ENCODE results near the gene HGS. TPM values are rescaled to one million over a fixed set of nuclear protein-coding genes. Genes with fewer than 3 reads are reported as not detected.

The HGS gene
- total and polyA plus RNA-seq, 2 of the 13 experiments (the other 11 are each of a cell fraction or from before 2014, with no cell fraction given): 73.3 to 78.1 TPM

DNA sequence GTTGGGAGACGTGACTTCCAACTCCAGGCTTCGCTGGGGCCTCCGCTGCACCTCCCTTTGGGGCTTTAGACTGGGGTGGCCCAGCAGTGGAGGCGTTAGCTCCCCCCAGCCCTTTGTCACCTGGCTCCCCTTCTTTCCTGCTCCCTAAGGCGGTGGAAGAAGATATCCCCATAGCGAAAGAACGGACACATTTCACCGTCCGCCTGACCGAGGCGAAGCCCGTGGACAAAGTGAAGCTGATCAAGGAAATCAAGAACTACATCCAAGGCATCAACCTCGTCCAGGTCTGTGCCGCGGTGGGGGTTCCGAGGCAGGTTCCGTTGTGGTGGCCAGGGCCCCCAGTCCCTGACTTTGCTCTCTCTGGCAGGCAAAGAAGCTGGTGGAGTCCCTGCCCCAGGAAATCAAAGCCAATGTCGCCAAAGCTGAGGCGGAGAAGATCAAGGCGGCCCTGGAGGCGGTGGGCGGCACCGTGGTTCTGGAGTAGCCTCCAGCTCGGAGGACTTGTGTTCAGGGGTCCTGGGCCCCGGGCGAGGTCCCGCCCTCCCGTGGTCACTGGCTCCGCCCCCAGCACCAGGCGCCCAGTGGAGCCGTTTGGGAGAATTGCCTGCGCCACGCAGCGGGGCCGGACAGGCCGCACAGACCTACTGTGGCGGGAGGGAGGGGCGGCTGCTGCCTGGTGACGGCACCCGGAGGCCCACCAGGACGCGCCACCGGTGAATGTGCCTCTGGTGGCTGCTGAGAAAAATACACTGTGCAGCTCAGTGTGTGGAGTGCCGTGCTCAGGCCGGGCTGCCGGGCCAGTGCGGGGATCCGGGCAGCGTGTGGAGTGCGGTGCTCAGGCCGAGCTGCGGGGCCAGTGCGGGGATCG lies 23.2 kb downstream of the HGS start:
- CTCF ChIA-PET (ENCODE audit: low intra/inter-chr PET ratio, low total read pairs): no interaction called here
- no peak overlapping the region for H3K4me2 ChIP-seq (ENCODE audit: low read depth, low read length)
- intact Hi-C loops (cut with micrococcal nuclease; ENCODE audit: unreplicated experiment): no loop called here
- no peak for ATAC-seq
- BruUV-seq (replicated peaks): TSS peak; percentile 16
- H4K20me1 ChIP-seq (ENCODE audit: insufficient read depth, low read length): no peaks in the 10 kb centered on the region; the same call in 1 of the 2 replicates
- no peak overlapping the region for H3K4me3 ChIP-seq (replicated peaks in 1 of 3; ENCODE audit: insufficient read depth in 1 of 3, low read depth in 2 of 3, low read length in 3 of 3)
- POLR2A ChIA-PET: interaction anchor here (1.3 to 4.2 kb wide), 3 partner anchors 20 to 154 kb away, joined by 3 to 25 read pairs (median 17); partner anchors contain the start of genes ARL16, HGS and P4HB
- H3K27ac ChIP-seq (ENCODE audit: extremely low read length, insufficient read depth, low read length): no peak overlapping the region
- H3K9ac ChIP-seq (ENCODE audit: insufficient read depth, low read depth, low read length): no peak overlapping the region
- H2AFZ ChIP-seq (ENCODE audit: low read length): no peak overlapping the region
- no peak for DNase-seq (ENCODE audit: low spot score)
- no peaks in the 10 kb centered on the region; a peak in 1 of 5 replicates for H3K27me3 ChIP-seq (ENCODE audit: control insufficient read depth in 1 of 2, insufficient read depth in 2 of 2, low read length in 2 of 2)
- no peaks in the 10 kb centered on the region for H3K9me3 ChIP-seq (ENCODE audit: low read length)
- peaks cover 35% of the 10 kb centered on the region for H3K4me1 ChIP-seq (ENCODE audit: insufficient read depth, low read length)
- no peak for FAIRE-seq
- in situ Hi-C loops (cut with HindIII; ENCODE audit: extremely low pct_ligation_motif_present, low pct_unique_long_range_greater_than_20kb): no loop called here
- peaks cover 18 to 37% of the 10 kb centered on the region in 2 experiments for H3K36me3 ChIP-seq (replicated peaks in 1 of 2; ENCODE audit: control insufficient read depth in 1 of 2, insufficient read depth in 2 of 2, low read length in 2 of 2)
- WGBS (ENCODE audit: low lambda C conversion rate): 97% methylated on average over 38 of the region's 54 CpGs
- H3K79me2 ChIP-seq (ENCODE audit: insufficient read depth, low read length): peaks cover 34% of the 10 kb centered on the region
- TF ChIP-seq ARID2 (CRISPR knock-in tag; IDR thresholded peaks at IDR 0.05; ENCODE audit: borderline replicate concordance) (no peak), HNRNPLL (IDR thresholded peaks at IDR 0.05; ENCODE audit: low read depth, low read length, poor library complexity, severe bottlenecking) (peak; percentile 24), HOXA5 (CRISPR knock-in tag; IDR thresholded peaks at IDR 0.05) (no peak), AGO2 (optimal IDR thresholded peaks at IDR 0.05; ENCODE audit: low read depth, low read length) (peak; percentile 93), HNRNPK (IDR thresholded peaks at IDR 0.05; ENCODE audit: low read depth, low read length, poor library complexity, severe bottlenecking) (peak; percentile 16), ZNF782 (CRISPR knock-in tag; IDR thresholded peaks at IDR 0.05; ENCODE audit: borderline replicate concordance) (no peak), RBFOX2 (IDR thresholded peaks at IDR 0.05; ENCODE audit: low read depth, low read length) (peak; percentile 82), RBM39 (IDR thresholded peaks at IDR 0.05; ENCODE audit: low read depth, low read length, poor library complexity, severe bottlenecking) (peak; percentile 48), ZNF317 (CRISPR knock-in tag; IDR thresholded peaks at IDR 0.05) (no peak), SMARCC2 (IDR thresholded peaks at IDR 0.05) (no peak)
- TF ChIP-seq, protein P1, sequence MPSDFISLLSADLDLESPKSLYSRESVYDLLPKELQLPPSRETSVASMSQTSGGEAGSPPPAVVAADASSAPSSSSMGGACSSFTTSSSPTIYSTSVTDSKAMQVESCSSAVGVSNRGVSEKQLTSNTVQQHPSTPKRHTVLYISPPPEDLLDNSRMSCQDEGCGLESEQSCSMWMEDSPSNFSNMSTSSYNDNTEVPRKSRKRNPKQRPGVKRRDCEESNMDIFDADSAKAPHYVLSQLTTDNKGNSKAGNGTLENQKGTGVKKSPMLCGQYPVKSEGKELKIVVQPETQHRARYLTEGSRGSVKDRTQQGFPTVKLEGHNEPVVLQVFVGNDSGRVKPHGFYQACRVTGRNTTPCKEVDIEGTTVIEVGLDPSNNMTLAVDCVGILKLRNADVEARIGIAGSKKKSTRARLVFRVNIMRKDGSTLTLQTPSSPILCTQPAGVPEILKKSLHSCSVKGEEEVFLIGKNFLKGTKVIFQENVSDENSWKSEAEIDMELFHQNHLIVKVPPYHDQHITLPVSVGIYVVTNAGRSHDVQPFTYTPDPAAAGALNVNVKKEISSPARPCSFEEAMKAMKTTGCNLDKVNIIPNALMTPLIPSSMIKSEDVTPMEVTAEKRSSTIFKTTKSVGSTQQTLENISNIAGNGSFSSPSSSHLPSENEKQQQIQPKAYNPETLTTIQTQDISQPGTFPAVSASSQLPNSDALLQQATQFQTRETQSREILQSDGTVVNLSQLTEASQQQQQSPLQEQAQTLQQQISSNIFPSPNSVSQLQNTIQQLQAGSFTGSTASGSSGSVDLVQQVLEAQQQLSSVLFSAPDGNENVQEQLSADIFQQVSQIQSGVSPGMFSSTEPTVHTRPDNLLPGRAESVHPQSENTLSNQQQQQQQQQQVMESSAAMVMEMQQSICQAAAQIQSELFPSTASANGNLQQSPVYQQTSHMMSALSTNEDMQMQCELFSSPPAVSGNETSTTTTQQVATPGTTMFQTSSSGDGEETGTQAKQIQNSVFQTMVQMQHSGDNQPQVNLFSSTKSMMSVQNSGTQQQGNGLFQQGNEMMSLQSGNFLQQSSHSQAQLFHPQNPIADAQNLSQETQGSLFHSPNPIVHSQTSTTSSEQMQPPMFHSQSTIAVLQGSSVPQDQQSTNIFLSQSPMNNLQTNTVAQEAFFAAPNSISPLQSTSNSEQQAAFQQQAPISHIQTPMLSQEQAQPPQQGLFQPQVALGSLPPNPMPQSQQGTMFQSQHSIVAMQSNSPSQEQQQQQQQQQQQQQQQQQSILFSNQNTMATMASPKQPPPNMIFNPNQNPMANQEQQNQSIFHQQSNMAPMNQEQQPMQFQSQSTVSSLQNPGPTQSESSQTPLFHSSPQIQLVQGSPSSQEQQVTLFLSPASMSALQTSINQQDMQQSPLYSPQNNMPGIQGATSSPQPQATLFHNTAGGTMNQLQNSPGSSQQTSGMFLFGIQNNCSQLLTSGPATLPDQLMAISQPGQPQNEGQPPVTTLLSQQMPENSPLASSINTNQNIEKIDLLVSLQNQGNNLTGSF (CRISPR knock-in tag; IDR thresholded peaks at IDR 0.05): no peak
- TF ChIP-seq, protein P2, sequence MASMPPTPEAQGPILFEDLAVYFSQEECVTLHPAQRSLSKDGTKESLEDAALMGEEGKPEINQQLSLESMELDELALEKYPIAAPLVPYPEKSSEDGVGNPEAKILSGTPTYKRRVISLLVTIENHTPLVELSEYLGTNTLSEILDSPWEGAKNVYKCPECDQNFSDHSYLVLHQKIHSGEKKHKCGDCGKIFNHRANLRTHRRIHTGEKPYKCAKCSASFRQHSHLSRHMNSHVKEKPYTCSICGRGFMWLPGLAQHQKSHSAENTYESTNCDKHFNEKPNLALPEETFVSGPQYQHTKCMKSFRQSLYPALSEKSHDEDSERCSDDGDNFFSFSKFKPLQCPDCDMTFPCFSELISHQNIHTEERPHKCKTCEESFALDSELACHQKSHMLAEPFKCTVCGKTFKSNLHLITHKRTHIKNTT (CRISPR knock-in tag; IDR thresholded peaks at IDR 0.05): no peak
- TF ChIP-seq, protein P3, sequence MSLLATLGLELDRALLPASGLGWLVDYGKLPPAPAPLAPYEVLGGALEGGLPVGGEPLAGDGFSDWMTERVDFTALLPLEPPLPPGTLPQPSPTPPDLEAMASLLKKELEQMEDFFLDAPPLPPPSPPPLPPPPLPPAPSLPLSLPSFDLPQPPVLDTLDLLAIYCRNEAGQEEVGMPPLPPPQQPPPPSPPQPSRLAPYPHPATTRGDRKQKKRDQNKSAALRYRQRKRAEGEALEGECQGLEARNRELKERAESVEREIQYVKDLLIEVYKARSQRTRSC (CRISPR knock-in tag; IDR thresholded peaks at IDR 0.05; ENCODE audit: low read depth): no peak
